Loucy (cell line): ENCODE results near the gene FGF22.
"Not testable (repeated sequence)": the region's sequence is repeated elsewhere in the genome, so short reads cannot be mapped to it uniquely, and the experiment has no call there.

ENCODE experiments used
- H2AFZ ChIP-seq: fragments of 200-600 bp; sonication (generic); 2 replicates; pipeline ENCODE4 v1.6.0; 2016; ENCODE audit warnings: antibody characterized with exemption, mild to moderate bottlenecking, low read length, moderate library complexity
- H3F3A ChIP-seq: fragments of 200-600 bp; 2 replicates; pipeline ENCODE4 v1.6.0; 2016; ENCODE audit warnings: antibody characterized with exemption, low read depth, mild to moderate bottlenecking
- H3K27me3 ChIP-seq: fragments of 200-600 bp; sonication (generic); 2 replicates; pipeline ENCODE4 v1.6.1; 2014; ENCODE audit warnings: low read length, mild to moderate bottlenecking; ENCODE audit not compliant: insufficient read depth, poor library complexity, severe bottlenecking
- H3K36me3 ChIP-seq: fragments of 200-600 bp; sonication (generic); 2 replicates; pipeline ENCODE4 v1.6.1; 2016; ENCODE audit warnings: low read length; ENCODE audit not compliant: insufficient read depth
- H3K4me1 ChIP-seq: fragments of 200-600 bp; sonication (generic); 2 replicates; pipeline ENCODE4 v1.5.1; 2014; ENCODE audit warnings: low read length, mild to moderate bottlenecking; ENCODE audit not compliant: insufficient read depth, poor library complexity, severe bottlenecking
- H3K4me2 ChIP-seq: fragments of 200-600 bp; sonication (generic); 2 replicates; pipeline ENCODE4 v1.6.0; 2014; ENCODE audit warnings: antibody characterized with exemption, low read length, low read depth, mild to moderate bottlenecking; ENCODE audit not compliant: poor library complexity, severe bottlenecking
- H3K4me3 ChIP-seq: fragments of 200-600 bp; sonication (generic); 2 replicates; pipeline ENCODE4 v1.5.1; 2014; ENCODE audit warnings: low read length, mild to moderate bottlenecking, mixed read lengths; ENCODE audit not compliant: poor library complexity, severe bottlenecking
- H3K79me2 ChIP-seq: fragments of 200-600 bp; sonication (generic); 2 replicates; pipeline ENCODE4 v1.6.1; 2014; ENCODE audit warnings: low read length; ENCODE audit not compliant: insufficient read depth
- H3K9ac ChIP-seq: fragments of 200-600 bp; sonication (generic); 2 replicates; pipeline ENCODE4 v1.6.0; 2014; ENCODE audit warnings: mild to moderate bottlenecking, low read depth, low read length, moderate library complexity; ENCODE audit not compliant: poor library complexity, severe bottlenecking
- H3K9me2 ChIP-seq: fragments of 200-600 bp; sonication (generic); replicated peaks from 2 replicates; pipeline ENCODE4 v1.6.1; 2016; ENCODE audit warnings: low read depth, low read length, mixed read lengths
- H3K9me3 ChIP-seq: fragments of 200-600 bp; sonication (generic); 2 replicates; pipeline ENCODE4 v1.6.1; 2014; ENCODE audit warnings: mild to moderate bottlenecking, antibody characterized with exemption, low read length, low read depth; ENCODE audit not compliant: insufficient read depth
- H4K20me1 ChIP-seq: fragments of 200-600 bp; sonication (generic); 2 replicates; pipeline ENCODE4 v1.6.0; 2014; ENCODE audit warnings: antibody characterized with exemption, low read length, mild to moderate bottlenecking; ENCODE audit not compliant: insufficient read depth, poor library complexity, severe bottlenecking
- EZH2phosphoT487 ChIP-seq: fragments of 200-600 bp; IDR thresholded peaks from 2 replicates; pipeline ENCODE4 v1.6.1; 2018; ENCODE audit warnings: antibody characterized with exemption, mild to moderate bottlenecking, moderate library complexity, borderline replicate concordance
- TF ChIP-seq, protein P1 (sequence below): fragments of 200-600 bp; sonication (generic); conservative IDR thresholded peaks from 2 replicates; pipeline ENCODE4 v1.5.1; 2014; ENCODE audit warnings: mild to moderate bottlenecking, antibody characterized with exemption, low read length

Gene FGF22

DNA sequence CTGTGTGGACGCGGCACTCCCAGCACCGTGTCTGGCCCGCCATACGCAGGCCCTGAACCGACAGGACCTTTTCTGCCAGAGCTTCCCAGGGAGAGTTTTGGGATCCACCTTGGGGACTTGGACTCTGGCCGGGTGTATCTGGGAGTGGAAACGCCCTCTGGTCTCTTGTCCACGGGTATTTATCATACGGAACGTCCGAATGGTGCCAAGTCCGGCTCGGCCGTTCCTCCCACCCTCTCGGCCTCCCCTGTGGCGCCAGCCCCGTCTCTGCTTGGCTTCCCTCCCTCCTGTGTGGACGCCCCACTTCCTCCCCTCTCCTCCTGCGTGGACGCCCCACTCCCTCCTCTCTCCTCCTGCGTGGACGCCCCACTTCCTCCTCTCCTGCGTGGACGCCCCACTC, 37.9 kb upstream of the FGF22 start:
- H3F3A ChIP-seq, result no peaks in the 10 kb centered on the region
- no peak overlapping the region for H3K4me2 ChIP-seq
- H3K4me3 ChIP-seq, result no peak overlapping the region
- H3K36me3 ChIP-seq, result no peaks in the 10 kb centered on the region
- no peaks in the 10 kb centered on the region for H3K4me1 ChIP-seq
- H3K9me3 ChIP-seq, result no peaks in the 10 kb centered on the region
- no peaks in the 10 kb centered on the region for H4K20me1 ChIP-seq
- no peak for TF ChIP-seq EZH2phosphoT487
- TF ChIP-seq, protein P1, sequence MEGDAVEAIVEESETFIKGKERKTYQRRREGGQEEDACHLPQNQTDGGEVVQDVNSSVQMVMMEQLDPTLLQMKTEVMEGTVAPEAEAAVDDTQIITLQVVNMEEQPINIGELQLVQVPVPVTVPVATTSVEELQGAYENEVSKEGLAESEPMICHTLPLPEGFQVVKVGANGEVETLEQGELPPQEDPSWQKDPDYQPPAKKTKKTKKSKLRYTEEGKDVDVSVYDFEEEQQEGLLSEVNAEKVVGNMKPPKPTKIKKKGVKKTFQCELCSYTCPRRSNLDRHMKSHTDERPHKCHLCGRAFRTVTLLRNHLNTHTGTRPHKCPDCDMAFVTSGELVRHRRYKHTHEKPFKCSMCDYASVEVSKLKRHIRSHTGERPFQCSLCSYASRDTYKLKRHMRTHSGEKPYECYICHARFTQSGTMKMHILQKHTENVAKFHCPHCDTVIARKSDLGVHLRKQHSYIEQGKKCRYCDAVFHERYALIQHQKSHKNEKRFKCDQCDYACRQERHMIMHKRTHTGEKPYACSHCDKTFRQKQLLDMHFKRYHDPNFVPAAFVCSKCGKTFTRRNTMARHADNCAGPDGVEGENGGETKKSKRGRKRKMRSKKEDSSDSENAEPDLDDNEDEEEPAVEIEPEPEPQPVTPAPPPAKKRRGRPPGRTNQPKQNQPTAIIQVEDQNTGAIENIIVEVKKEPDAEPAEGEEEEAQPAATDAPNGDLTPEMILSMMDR, result no peak
- H3K9ac ChIP-seq, result no peak overlapping the region
- H2AFZ ChIP-seq, result no peak overlapping the region
- H3K9me2 ChIP-seq, result no peaks in the 10 kb centered on the region
- no peaks in the 10 kb centered on the region for H3K27me3 ChIP-seq
- no peaks in the 10 kb centered on the region for H3K79me2 ChIP-seq

DNA sequence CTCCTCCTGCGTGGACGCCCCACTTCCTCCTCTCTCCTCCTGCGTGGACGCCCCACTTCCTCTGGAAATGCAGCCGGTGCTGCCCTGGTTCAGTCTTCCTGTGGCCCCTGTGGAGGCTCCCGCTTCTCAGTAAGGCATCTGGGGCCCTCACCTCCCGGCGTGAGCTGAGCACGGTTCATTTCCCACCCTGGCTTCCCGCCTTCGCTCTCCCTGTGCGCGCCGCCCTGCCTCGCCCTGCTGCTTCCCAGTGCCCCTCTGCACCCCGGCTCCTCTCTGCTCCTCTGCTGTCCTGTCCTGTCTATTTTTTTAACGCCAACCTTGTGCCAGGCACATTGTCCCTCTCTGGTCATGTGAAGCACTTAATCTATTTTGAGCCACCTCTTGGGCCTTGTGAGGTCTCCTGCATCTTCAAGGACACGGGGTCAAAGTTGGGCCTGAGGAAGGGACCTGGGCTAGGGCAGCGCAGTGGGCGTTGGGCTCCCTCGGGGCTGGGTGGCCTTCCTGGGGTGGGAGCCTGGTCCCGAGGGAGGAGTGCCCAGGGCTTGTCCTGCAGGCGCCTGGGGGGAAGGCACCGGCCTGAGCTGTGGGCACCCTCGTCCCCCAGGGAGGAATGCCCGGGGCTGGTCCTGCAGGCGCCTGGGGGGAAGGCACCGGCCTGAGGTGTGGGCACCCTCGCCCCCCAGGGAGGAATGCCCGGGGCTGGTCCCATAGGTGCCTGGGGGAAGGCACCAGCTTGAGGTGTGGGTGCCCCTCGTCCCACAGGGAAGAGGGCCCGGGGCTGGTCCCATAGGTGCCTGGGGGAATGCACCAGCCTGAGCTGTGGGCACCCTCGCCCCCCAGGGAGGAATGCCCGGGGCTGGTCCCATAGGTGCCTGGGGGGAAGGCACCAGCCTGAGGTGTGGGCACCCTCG, 37.0 kb upstream of the FGF22 start:
- Histone ChIP-seq H2AFZ (no peak overlapping the region), H3K4me2 (no peak overlapping the region), H3K4me1 (no peaks in the 10 kb centered on the region), H3K79me2 (no peaks in the 10 kb centered on the region), H3K9me2 (no peaks in the 10 kb centered on the region), H3K9ac (no peak overlapping the region), H4K20me1 (no peaks in the 10 kb centered on the region), H3K36me3 (no peaks in the 10 kb centered on the region), H3K4me3 (no peak overlapping the region), H3K27me3 (no peaks in the 10 kb centered on the region), H3K9me3 (no peaks in the 10 kb centered on the region), H3F3A (no peaks in the 10 kb centered on the region)
- TF ChIP-seq, protein P1, result no peak
- no peak for TF ChIP-seq EZH2phosphoT487

DNA sequence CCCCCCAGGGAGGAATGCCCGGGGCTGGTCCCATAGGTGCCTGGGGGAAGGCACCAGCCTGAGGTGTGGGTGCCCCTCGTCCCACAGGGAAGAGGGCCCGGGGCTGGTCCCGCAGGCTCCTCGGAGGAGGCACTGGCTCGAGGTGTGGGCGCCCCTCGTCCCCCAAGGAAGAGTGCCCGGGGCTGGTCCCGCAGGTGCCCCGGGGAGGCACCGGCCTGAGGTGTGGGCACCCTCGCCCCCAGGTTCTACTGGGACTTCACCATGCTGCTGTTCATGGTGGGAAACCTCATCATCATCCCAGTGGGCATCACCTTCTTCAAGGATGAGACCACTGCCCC, 36.4 kb upstream of the FGF22 start:
- H3K9me3 ChIP-seq, H3K9me2 ChIP-seq, H2AFZ ChIP-seq, H3K36me3 ChIP-seq, H3K4me3 ChIP-seq, H3K9ac ChIP-seq, H3K27me3 ChIP-seq, H3K4me2 ChIP-seq, H3F3A ChIP-seq, H3K79me2 ChIP-seq, H4K20me1 ChIP-seq, H3K4me1 ChIP-seq: not testable (repeated sequence)

DNA sequence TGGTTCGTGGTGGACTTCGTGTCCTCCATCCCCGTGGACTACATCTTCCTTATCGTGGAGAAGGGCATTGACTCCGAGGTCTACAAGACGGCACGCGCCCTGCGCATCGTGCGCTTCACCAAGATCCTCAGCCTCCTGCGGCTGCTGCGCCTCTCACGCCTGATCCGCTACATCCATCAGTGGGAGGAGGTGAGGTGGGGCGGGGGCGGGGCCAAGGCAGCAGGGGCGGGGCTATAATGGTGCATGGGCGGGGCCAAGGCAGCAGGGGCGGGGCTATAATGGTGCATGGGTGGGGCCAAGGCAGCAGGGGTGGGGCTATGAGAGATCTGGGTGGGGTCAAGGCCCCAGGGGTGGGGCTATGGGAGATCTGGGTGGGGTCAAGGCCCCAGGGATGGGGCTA, 35.9 kb upstream of the FGF22 start:
- H3K4me1 ChIP-seq, H3K27me3 ChIP-seq, H3K4me2 ChIP-seq, H3K36me3 ChIP-seq, H3K9me2 ChIP-seq, H3F3A ChIP-seq, H2AFZ ChIP-seq, H3K9me3 ChIP-seq, H4K20me1 ChIP-seq, H3K9ac ChIP-seq, H3K79me2 ChIP-seq, H3K4me3 ChIP-seq: not testable (repeated sequence)
